Bone marrow (tissue), 2 donors: ENCODE results near the gene ZNF217.
"Not testable (repeated sequence)": the region's sequence is repeated elsewhere in the genome, so short reads cannot be mapped to it uniquely, and the experiment has no call there.

Experiments
- DNase-seq, 2 donors: peaks; one replicate each; lab custom pipeline; 2025; lab: John Stamatoyannopoulos, UW

The ZNF217 gene

DNA sequence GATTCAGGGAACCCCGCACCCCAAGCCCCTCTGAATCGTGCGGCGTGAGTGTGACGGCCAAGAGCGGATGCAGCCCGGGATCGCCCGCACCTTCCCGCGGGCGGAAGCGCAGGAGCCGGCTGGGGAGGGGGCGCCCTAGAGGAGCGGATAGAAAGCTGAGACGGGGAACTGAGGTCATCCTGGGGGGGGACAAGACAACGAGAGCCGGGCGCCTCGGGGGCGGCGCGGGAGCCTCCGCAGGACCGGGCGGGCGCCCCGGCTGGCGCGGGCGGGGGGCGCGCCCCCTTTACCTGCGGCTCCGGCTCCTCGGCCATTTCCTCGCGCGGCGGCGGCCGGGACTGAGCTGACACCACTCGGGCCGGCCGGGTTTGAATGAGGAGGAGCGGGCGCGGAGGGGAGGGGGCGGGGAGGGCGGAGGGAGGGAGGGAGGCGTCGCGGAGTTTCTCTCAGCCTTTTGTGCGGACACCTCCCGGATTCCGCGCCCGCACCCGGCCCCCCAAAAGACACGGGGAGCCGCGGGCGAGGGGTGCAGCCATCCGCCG lies at the start of gene ZNF217:
TSS of gene ZNF217 (minus strand) at position 374 of the 542 bp plus-strand sequence. CDS start 11,013 bp downstream, outside the sequence.
- peak; percentile 19 to 76 for DNase-seq

DNA sequence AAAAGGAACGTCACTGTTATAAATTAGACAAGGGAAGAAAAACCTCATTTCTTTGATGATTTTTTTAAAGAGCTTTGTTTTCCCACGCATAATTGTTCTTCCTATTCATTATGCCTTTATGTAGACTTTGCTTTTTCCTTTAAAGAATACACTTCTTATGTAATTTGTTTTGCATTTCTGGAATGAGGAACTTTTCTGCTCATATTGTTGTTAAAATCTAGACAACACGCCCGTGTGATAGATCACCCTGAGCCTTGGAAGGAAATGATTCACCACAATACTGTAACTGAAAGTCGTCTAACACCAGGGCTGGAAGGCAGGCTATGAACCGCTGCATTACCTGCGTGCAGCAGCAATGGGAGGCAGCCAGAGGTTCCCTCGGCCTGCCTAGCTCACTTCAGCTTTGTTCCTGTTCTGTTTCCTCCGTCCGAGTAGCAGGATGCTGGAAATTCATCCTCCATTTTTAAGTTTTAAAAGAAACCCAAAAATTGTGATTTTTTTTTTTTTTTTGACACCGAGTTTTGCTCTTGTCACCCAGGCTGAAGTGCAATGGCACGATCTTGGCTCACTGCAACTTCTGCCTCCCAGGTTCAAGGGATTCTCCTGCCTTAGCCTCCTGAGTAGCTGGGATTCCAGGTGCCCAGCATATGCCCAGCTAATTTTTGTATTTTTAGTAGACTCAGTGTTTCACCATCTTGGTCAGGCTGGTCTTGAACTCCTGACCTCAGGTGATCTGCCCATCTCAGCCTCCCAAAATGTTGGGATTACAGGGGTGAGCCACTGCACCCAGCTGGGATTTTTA lies 49.6 kb upstream of the ZNF217 start:
- DNase-seq: peak; percentile 3 to 97

DNA sequence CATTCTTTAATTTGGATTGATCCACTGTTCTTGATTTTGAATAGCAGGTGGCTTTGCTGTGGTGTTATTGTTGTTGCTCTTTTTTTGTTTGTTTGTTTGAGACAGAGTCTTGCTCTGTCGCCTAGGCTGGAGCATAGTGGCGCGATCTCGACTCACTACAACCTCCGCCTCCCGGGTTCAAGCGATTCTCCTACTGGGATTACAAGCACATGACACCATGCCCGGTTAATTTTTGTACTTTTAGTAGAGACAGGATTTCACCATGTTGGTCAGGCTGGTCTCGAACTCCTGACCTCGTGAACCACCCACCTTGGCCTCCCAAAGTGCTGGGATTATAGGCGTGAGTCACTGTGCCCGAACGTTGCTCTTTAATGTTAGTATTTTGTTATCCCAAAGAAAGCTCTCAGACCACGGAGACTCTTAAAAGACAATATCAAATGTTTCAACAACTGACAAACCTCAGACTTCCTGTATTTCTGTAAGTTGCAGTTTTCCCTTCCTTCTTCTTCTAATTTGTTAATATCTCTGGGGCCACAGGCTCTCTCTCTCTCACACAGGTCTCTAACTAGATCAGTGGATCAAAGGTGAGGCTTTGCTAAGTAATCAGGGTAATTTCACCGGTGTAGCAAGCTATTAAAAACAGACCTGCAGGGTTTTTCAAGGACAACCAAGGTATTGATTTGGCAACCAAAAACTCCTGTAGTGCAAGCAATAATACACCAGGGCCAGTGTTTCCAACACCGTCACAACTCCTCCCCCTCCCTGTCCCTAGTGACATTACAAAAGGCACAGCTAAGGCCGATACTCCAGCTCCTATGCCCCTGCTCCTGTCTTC lies 48.8 kb upstream of the ZNF217 start:
- DNase-seq: peak in 1 of 2 donors; percentile 94

DNA sequence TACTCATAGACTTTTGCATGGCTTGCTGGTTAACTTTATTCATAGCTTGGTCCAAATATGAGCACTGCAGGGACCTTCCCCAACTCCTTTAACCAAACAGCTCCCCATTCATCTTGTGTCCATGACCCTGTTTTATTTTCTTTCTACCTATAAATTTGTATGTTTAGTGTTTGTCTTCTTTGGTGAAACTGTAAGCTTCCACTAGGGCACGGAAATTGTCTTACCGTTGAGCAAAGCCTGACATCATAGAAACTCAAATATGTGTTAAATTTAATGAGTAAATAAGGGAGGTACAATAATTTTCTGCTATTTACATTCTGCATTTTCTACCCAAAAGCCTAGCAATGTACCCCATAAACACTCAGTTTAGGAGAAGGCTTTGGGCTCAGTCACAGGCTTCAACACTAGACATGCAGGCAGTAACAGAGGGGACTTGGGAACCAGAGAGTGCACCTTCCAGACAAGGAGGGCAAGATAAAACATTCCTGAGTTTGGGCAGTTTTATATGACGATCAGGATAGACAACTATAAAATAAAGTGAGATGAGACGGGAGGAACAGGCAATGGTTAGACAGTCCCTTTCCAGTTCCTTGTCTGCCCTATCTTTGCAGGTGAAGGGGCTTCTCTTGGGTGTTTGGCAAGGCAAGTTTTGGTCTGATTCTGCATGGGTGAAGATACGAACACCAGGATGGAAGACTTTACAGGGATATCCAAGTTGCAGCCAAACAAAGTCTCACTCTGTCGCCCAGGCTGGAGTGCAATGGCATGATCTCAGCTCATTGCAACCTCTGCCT lies 46.2 kb upstream of the ZNF217 start:
- DNase-seq: no peak

DNA sequence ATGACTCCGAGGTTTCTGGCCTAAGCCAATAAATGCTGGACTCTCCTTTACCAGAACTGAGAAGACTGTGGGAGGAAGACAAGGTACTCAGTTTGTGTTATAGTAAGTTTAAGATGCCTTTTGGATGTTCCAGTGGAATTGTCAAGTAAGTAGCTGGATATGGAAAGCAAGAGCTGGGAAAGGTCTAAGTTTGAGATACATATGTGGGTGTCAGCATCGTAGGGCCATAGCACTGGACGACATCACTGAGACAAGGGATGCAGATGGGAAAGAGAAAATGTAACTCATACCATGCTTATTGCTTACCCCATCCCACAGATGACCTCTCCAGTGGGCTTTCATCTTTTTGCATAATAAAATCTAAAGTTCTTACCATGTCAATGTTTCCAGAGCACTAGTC lies 45.5 kb upstream of the ZNF217 start:
- no peak for DNase-seq

DNA sequence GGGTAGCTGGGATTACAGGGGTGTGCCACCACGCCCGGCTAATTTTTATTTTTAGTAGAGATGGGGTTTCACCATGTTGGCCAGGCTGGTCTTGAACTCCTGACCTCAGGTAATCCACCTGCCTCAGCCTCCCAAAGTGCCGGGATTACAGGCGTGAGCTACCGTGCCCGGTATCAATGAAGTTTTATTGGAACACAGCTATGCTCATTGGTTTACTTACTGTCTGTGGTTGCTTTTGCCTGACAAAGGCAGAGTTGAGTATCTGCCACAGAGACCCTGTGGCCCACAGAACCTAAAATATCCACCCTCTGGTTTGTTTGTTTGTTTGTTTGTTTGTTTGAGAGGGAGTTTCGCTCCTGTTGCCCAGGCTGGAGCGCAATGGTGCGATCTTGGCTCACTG lies 43.7 kb upstream of the ZNF217 start:
- DNase-seq: not testable (repeated sequence)

DNA sequence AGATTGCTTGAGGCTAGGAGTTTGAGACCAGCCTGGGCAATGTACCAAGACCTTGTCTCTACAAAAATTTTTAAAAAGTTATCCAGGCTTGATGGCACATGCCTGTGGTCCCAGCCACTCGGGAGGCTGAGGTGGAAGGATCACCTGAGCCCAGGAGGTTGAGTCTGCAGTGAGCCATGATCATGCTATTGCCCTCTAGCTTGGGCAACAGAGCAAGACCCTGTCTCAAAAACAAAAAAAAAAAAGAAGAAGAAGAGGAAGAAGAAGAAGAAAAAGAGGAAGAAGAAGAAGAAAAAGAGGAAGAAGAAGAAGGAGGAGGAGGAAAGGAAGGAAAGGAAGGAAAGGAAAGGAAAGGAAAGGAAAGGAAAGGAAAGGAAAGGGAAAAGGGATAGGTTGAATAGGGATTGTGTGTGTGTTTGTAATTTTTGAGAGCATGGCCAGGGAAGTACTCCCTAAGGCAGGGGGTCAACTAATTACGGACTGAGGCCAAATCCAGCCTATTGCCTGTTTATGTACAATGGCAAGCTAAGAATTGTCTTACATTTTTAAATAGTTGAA lies 43.0 kb upstream of the ZNF217 start:
- no peak for DNase-seq

DNA sequence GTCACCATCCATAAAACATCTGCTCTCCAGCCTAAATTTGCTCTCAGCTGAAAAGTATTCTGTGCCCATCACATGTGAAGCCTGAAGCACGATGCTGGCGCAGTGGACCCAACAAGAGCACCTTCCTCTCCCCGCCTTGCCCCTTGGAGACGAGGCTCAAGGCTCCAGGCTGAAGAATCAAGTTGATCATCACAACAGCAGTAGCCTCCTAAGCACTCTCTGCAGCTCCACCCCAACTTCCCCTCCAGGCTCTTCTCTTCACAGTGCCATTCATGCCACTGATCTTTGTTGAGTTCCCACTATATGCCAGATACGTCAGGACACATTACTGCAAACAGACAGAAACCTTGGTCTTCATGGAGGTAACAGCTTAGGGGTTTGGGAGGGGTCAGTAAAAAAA lies 41.6 kb upstream of the ZNF217 start:
- peak in 1 of 2 donors; percentile 9 for DNase-seq

DNA sequence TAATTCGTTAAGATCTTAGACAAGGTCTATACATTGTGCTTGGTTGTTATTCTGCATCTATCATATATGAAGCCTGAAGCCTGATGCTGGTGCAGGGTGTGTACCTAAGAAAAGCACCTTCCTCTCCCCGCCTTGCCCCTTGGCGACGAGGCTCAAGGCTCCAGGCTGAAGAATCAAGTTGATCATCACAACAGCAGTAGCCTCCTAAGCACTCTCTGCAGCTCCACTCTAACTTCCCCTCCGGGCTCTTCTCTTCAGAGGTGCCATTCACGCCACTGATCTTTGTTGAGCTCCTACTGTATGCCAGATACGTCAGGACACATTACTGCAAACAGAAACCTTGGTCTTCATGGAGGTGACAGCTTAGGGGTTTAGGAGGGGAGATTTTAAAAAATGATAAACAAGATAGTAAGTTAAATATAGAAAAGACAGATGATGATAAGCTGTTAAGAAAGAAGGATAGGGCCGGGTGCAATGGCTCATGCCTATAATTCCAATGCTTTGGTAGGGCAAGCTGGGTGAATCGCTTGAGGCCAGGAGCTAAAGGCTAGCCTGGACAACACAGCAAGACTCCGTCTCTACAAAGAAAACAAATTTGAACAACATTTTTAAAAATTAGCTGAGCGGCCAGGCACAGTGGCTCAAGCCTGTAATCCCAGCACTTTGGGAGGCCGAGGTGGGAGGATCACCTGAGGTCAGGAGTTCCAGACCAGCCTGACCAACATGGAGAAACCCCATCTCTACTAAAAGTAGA lies 38.4 kb upstream of the ZNF217 start:
- no peak for DNase-seq

DNA sequence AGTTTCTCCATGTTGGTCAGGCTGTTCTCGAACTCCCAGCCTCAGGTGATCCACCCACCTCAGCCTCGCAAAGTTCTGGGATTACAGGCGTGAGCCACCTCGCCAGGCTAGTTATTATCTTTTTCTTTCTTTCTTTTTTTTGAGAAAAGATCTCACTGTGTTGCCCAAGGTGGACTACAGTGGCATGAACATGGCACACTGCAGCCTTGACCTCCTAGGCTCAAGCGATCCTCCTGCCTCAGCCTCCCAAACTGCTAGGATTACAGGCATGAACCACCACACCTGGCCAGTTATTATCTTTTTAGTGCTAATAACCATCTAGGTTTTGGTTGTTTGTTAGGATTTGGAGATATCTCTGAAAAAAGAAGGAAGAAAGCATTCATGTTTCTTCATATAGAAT lies 35.8 kb upstream of the ZNF217 start:
- no peak for DNase-seq

DNA sequence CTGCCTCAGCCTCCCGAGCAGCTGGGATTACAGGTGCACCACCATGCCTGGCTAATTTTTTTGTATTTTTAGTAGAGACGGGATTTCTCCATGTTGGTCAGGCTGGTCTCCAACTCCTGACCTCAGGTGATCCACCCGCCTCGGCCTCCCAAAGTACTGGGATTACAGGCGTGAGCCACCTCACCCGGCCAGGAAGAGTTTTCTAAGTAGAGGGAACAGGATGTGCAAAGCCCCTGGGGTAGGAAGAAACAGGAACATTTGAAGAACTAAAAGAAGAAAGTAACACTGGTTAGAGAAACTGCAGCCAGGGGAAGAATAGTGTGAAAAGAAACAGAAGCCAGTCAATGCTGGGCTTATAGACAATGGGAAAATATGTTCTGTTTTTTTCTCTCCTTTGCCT lies 35.1 kb upstream of the ZNF217 start:
- DNase-seq: not testable (repeated sequence)

DNA sequence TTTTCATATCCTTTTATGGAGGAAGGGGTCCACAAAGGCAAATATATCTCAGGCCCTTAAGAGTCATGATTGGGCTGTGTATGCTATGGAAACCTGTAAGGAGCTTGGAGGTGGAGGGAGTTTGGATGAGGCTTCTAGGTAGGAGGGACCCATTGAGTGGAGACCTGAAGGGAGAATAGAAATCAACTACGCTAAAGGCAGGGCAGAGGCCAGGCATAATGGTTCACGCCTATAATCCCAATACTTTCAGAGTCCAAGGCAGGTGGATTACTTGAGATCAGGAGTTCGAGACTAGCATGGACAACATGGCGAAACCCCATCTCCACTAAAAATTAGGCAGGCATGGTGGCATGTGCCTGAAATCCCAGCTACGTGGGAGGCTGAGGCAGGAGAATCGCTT lies 34.4 kb upstream of the ZNF217 start:
- DNase-seq: no peak

DNA sequence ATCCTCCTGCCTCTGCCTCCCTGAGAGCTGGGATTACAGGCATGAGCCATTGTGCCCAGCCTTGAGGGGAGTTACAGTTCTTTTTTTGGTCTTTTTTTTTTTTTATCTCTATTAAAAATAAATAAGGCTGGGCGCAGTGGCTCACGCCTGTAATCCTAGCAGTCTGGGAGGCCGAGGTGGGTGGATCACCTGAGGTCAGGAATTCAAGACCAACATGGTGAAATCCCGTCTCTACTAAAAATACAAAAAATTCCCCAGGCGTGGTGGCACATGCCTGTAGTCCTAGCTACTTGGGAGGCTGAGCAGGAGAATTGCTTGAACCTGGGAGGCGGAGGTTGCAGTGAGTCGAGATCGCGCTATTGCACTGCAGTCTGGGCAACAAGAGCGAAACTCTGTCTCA lies 33.4 kb upstream of the ZNF217 start:
- not testable (repeated sequence) for DNase-seq

DNA sequence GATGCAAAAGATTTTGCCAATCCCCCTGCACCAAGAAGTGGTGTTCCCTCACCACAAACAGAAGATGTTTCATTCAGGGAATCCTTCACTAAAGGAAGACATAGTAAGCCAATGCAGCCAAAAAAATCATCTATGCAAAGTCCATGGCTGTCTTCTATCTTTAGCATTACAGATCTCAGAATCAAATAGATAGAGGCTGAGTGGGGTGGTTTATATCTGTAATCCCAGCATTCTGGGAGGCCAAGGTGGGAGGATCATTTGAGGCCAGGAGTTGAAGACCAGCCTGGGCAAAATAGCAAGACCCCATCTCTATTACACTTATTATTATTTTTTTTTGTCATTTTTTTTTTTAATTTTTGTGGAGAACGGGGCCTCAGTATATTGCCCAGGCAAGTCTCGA lies 32.9 kb upstream of the ZNF217 start:
- DNase-seq: no peak

DNA sequence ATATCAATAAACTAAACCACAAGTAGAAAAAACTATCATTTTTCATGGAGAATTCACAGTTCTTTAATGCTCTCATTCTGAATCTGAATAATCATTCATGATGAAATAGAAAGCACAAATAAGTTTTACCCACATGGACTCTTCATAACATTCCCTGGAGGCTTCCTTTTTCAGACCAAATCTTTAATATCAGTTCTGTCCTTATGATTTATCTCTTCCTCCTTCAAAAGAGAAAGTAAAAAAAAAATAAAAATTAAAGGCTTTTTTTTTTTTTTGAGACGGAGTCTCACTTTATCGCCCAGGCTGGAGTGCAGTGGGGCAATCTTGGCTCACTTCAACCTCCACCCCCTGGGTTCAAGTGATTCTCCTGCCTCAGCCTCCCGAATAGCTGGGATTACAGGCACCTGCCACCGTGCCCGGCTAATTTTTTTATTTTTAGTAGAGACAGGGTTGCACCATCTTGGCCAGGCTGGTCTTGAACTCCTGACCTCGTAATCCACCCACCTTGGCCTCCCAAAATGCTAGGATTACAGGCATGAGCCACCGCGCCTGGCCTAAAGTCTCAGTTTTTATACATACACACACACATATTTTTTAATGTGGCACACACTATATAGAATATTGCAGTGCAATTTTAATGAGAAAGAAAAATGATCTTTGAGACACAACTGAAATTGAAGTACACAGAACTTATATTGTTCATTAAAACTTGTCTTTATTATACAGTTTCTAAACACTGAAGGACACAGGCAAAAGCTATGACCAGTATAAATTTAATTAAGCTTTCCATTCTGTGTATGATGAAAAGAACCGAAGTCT lies 31.9 kb upstream of the ZNF217 start:
- DNase-seq: peak in 1 of 2 donors; percentile 50

DNA sequence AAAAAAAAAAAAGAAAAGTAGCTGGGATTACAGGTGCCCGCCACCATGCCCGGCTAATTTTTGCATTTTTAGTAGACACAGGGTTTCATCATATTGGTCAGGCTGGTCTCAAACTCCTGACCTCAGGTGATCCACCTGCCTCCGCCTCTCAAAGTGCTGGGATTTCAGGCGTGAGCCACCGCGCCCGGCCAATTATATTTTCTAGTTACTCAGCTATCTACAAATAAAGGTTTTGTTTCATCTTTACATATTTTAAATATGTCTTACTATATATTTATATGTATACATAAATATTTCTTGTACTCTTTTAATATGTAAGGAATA lies 31.2 kb upstream of the ZNF217 start:
- not testable (repeated sequence) for DNase-seq

DNA sequence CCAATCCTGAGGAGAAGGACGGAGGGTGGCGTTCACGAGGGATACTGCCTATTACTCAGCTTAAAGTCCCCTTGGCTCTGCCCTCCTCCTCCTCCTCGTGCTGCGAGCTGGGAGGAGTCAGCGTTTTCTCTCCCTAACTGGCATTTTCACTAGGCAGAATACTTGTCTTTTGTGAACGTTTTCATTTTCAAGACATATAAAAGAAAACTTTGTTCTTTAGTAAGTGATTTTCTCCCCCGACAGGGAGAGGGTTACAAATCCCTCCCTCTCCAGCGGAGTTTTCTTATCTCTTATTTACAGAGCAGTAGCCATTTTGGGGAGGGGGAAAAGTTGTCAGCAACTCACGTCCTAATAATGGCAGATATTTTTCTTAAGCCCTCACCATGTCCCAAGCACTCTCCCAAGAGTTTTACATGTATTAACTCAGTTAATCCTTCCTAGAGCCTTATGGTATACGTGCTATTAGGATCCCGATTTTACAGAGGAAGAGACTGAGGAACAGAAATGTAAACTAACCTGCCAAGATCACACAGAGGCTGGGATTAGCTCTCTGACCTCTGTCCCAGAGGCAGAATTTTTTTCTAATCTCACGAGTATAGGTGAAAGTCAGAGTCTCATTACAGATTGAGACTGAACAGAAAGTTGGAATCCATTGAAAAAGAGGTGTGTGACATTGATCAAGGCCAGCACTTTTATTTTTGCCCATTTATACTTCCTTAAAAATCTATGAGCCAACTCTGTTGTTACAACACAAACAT lies 30.0 kb upstream of the ZNF217 start:
- peak; percentile 4 to 63 for DNase-seq

DNA sequence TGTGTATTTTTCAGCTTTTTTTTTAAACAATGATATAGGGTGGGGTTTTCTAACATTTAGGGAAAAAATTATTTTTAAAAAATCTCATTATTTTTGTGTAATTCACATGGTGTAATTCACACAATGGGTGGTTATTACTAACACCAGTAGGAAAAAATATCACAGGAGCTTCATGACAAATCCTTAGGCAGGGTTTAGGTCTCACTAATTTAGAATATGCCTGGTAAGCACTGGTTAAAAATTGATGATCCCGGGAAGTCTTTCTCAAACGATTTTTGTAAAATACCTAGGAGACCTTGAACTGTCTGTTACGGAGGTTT lies 29.5 kb upstream of the ZNF217 start:
- no peak for DNase-seq

DNA sequence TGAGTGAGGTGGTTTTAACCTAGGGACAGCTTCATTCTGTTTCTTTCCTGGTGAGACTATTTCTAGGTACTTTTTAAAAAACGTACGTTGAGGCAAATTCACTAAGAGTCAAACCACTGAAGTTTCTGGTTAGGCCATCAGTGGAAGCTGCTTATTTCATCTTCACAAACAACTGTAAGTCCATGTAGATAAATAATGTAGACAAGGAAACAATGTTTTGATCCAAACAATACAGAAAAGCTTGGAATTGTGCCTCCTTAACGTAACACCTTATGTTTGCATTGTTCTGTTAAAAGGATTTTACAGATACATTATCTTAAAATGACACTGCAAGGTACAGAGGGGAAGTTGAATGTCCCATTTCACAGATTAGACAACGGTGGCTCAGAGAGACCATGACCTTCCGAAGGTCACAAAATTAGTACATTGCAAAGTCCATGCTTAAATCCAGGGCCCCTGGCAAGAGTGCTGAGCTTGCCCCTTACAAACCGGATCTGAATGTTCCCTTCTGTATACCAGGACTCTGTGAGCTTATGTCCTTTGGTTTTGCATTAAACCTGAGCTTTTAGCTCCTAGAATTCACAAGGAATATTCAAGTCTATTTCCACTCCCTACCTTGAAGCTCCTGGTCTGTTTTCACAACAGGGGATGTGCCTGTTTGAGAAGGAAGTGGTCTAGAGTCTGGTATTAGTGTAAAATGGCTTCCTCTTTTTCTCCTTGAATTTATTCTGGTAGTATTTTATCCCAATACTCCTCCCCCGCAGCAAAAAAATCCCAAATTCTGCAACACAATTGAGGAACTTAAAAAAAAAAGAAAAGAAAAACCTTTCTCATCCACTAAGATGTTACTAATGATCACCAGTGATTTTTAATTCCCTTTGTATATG lies 28.9 kb upstream of the ZNF217 start:
- peak in 1 of 2 donors; percentile 47 for DNase-seq
